IMR-90 (cell line): ENCODE measurements around the gene MPPED1. TPM values are rescaled to one million over a fixed set of nuclear protein-coding genes. Genes with fewer than 3 reads are reported as not detected.

ENCODE experiments used
- ATAC-seq: fragments of 200-7000 bp; cut with Tn5 transposase; 2 replicates; pipeline ENCODE4 v1.9.1; 2020; ENCODE audit warnings: low read depth, mild to moderate bottlenecking, moderate library complexity
- BruUV-seq: library from RNA; stranded (reverse); fragments of 400-500 nt; replicated peaks from 2 replicates; lab custom pipeline; 2021; lab: Mats Ljungman, UMichigan
- CTCF ChIA-PET: fragments of 300-600 bp; formaldehyde crosslinking; extraction: SDS; loops from one replicate; lab custom pipeline; 2021; ENCODE audit warnings: antibody characterized with exemption; lab: Yijun Ruan, JAX
- POLR2A ChIA-PET: fragments of 300-600 bp; sonication (Branson Sonifier 250); formaldehyde crosslinking; loops from one replicate; lab custom pipeline; 2022; ENCODE audit warnings: antibody characterized with exemption; ENCODE audit not compliant: unreplicated experiment; lab: Charles Lee
- DNase-seq: peaks from one replicate; pipeline ENCODE4 v3.0.0; 2013
- H2AFZ ChIP-seq: replicated peaks from 2 replicates; pipeline ENCODE3; 2013; ENCODE audit warnings: low read length, mild to moderate bottlenecking; ENCODE audit not compliant: poor library complexity
- H2AK5ac ChIP-seq: 2 replicates; pipeline ENCODE4 v1.6.1; 2013; ENCODE audit warnings: low read depth, low read length, inconsistent platforms
- H2AK9ac ChIP-seq: replicated peaks from 2 replicates; pipeline ENCODE3; 2013; ENCODE audit warnings: mild to moderate bottlenecking, low read depth, low read length, moderate library complexity; ENCODE audit not compliant: poor library complexity
- H2BK120ac ChIP-seq: 2 replicates; pipeline ENCODE4 v1.6.1; 2013; ENCODE audit warnings: low read depth, low read length, inconsistent platforms
- H2BK15ac ChIP-seq: 3 replicates; pipeline ENCODE4 v1.6.1; 2013; ENCODE audit warnings: low read depth, low read length, inconsistent platforms
- H2BK20ac ChIP-seq: 2 replicates; pipeline ENCODE4 v1.6.1; 2013; ENCODE audit warnings: low read depth, mild to moderate bottlenecking, inconsistent platforms, low read length, moderate library complexity
- H2BK5ac ChIP-seq: 2 replicates; pipeline ENCODE4 v1.6.1; 2013; ENCODE audit warnings: mild to moderate bottlenecking, low read depth, low read length, inconsistent platforms; ENCODE audit not compliant: poor library complexity, severe bottlenecking
- H3K14ac ChIP-seq: replicated peaks from 2 replicates; pipeline ENCODE4 v1.6.1; 2013; ENCODE audit warnings: low read depth, low read length, inconsistent platforms
- H3K18ac ChIP-seq: 2 replicates; pipeline ENCODE4 v1.6.1; 2013; ENCODE audit warnings: low read depth, low read length, control low read depth
- H3K23ac ChIP-seq: 2 replicates; pipeline ENCODE4 v1.6.1; 2013; ENCODE audit warnings: low read depth, low read length, inconsistent platforms
- H3K27ac ChIP-seq: 2 replicates; pipeline ENCODE4 v1.5.1; 2013; ENCODE audit warnings: mild to moderate bottlenecking, control low read depth, low read length; ENCODE audit not compliant: insufficient read depth
- H3K27me3 ChIP-seq: 2 replicates; pipeline ENCODE4 v1.6.1; 2013; ENCODE audit warnings: low read length; ENCODE audit not compliant: control insufficient read depth, insufficient read depth
- H3K36me3 ChIP-seq: 2 replicates; pipeline ENCODE4 v1.6.1; 2013; ENCODE audit warnings: low read length, mixed read lengths; ENCODE audit not compliant: control insufficient read depth, insufficient read depth
- H3K4ac ChIP-seq: 2 replicates; pipeline ENCODE4 v1.6.1; 2013; ENCODE audit warnings: low read depth, low read length, inconsistent platforms
- H3K4me1 ChIP-seq: 2 replicates; pipeline ENCODE4 v1.6.1; 2013; ENCODE audit warnings: low read length, mixed read lengths; ENCODE audit not compliant: control insufficient read depth, insufficient read depth
- H3K4me2 ChIP-seq: 2 replicates; pipeline ENCODE4 v1.6.1; 2013; ENCODE audit warnings: low read depth, mild to moderate bottlenecking, control low read depth, low read length, moderate library complexity
- H3K4me3 ChIP-seq: 2 replicates; pipeline ENCODE4 v1.5.1; 2013; ENCODE audit warnings: low read depth, mild to moderate bottlenecking, control low read depth, low read length, moderate library complexity; ENCODE audit not compliant: insufficient read depth
- H3K56ac ChIP-seq: 2 replicates; pipeline ENCODE4 v1.6.1; 2013; ENCODE audit warnings: low read length, inconsistent platforms; ENCODE audit not compliant: insufficient read depth; ENCODE audit errors: extremely low read depth
- H3K79me1 ChIP-seq, 2 experiments: 2 replicates each; pipeline ENCODE4 v1.6.1; 2013; ENCODE audit warnings: low read length in 2 of 2, inconsistent platforms in 1 of 2, low read depth in 1 of 2
- H3K9ac ChIP-seq: 2 replicates; pipeline ENCODE4 v1.6.1; 2013; ENCODE audit warnings: low read depth, low read length, control low read depth
- H3K9me1 ChIP-seq: 2 replicates; pipeline ENCODE4 v1.6.1; 2013; ENCODE audit warnings: low read length, inconsistent platforms; ENCODE audit not compliant: insufficient read depth
- H3K9me3 ChIP-seq: 2 replicates; pipeline ENCODE4 v1.6.1; 2013; ENCODE audit warnings: low read length; ENCODE audit not compliant: control insufficient read depth, insufficient read depth
- H4K20me1 ChIP-seq: 2 replicates; pipeline ENCODE4 v1.6.1; 2013; ENCODE audit warnings: low read length, inconsistent platforms; ENCODE audit not compliant: insufficient read depth
- H4K5ac ChIP-seq: 2 replicates; pipeline ENCODE4 v1.6.1; 2013; ENCODE audit warnings: mild to moderate bottlenecking, low read depth, low read length, control low read depth
- H4K8ac ChIP-seq, 2 experiments: 2 replicates each; pipeline ENCODE4 v1.6.1; 2013; ENCODE audit warnings: low read depth in 2 of 2, low read length in 2 of 2, control low read depth in 1 of 2, inconsistent platforms in 1 of 2
- H4K91ac ChIP-seq: 2 replicates; pipeline ENCODE4 v1.6.1; 2013; ENCODE audit warnings: low read depth, low read length, inconsistent platforms; ENCODE audit not compliant: insufficient read depth
- BHLHE40 ChIP-seq: fragments of 150-350 bp; IDR thresholded peaks from 2 replicates; pipeline ENCODE4 v1.6.1; 2016; ENCODE audit warnings: mild to moderate bottlenecking, low read depth, low read length
- CEBPB ChIP-seq: IDR thresholded peaks from 2 replicates; pipeline ENCODE4 v1.6.1; 2012; ENCODE audit warnings: low read depth, low read length, improper control_type of control experiment
- CHD1 ChIP-seq: IDR thresholded peaks from 2 replicates; pipeline ENCODE4 v1.6.1; 2012; ENCODE audit warnings: low read depth, low read length, improper control_type of control experiment
- CTCF ChIP-seq: conservative IDR thresholded peaks from 2 replicates; pipeline ENCODE4 v1.5.1; 2012; ENCODE audit warnings: mild to moderate bottlenecking, low read depth, low read length, improper control_type of control experiment
- ELK1 ChIP-seq: fragments of 150-350 bp; IDR thresholded peaks from 2 replicates; pipeline ENCODE4 v1.6.1; 2016; ENCODE audit warnings: low read depth, mild to moderate bottlenecking, low read length, moderate library complexity, borderline replicate concordance
- FOS ChIP-seq: fragments of 150-350 bp; IDR thresholded peaks from 2 replicates; pipeline ENCODE4 v1.6.1; 2016; ENCODE audit warnings: low read depth, low read length
- MAFK ChIP-seq: IDR thresholded peaks from 2 replicates; pipeline ENCODE4 v1.6.1; 2012; ENCODE audit warnings: low read depth, low read length, improper control_type of control experiment
- MAZ ChIP-seq: IDR thresholded peaks from 2 replicates; pipeline ENCODE4 v1.6.1; 2012; ENCODE audit warnings: low read depth, mild to moderate bottlenecking, low read length, improper control_type of control experiment, moderate library complexity, borderline replicate concordance
- MXI1 ChIP-seq: IDR thresholded peaks from 2 replicates; pipeline ENCODE4 v1.6.1; 2012; ENCODE audit warnings: low read depth, mild to moderate bottlenecking, low read length, moderate library complexity, borderline replicate concordance
- NFE2L2 ChIP-seq: fragments of 150-350 bp; IDR thresholded peaks from 2 replicates; pipeline ENCODE4 v1.6.1; 2016; ENCODE audit warnings: low read depth, mild to moderate bottlenecking, low read length
- POLR2A ChIP-seq: IDR thresholded peaks from 2 replicates; pipeline ENCODE4 v1.6.1; 2012; ENCODE audit warnings: mild to moderate bottlenecking, low read depth, low read length
- RAD21 ChIP-seq: IDR thresholded peaks from 2 replicates; pipeline ENCODE4 v1.6.1; 2012; ENCODE audit warnings: low read length, improper control_type of control experiment
- RCOR1 ChIP-seq: IDR thresholded peaks from 2 replicates; pipeline ENCODE4 v1.6.1; 2012; ENCODE audit warnings: mild to moderate bottlenecking, low read length, improper control_type of control experiment; ENCODE audit not compliant: insufficient replicate concordance
- RFX5 ChIP-seq: IDR thresholded peaks from 2 replicates; pipeline ENCODE4 v1.8.0; 2012; ENCODE audit warnings: low read depth, mild to moderate bottlenecking, low read length, moderate library complexity
- SMC3 ChIP-seq: fragments of 150-350 bp; IDR thresholded peaks from 2 replicates; pipeline ENCODE4 v1.6.1; 2016; ENCODE audit warnings: low read depth, mild to moderate bottlenecking, antibody characterized with exemption, low read length, moderate library complexity
- USF2 ChIP-seq: fragments of 150-350 bp; IDR thresholded peaks from 2 replicates; pipeline ENCODE4 v1.6.1; 2017; ENCODE audit warnings: mild to moderate bottlenecking, antibody characterized with exemption, low read length, low read depth
- WGBS, 2 experiments: methylation state at CpG; one replicate each; pipeline versions ENCODE4 v1.1.5 to v1.1.7; 2013; ENCODE audit warnings: missing lambda C conversion rate in 2 of 2; ENCODE audit not compliant: insufficient read length in 1 of 2; ENCODE audit errors: extremely low coverage in 2 of 2; 5-methylcytosine and 5-hydroxymethylcytosine counted together
- dilution Hi-C: fragments of 300-500 bp; cut with HindIII; formaldehyde crosslinking; loops from one replicate; pipeline ENCODE4 v1.14.3; 2018; ENCODE audit warnings: low sequenced_read_pairs; ENCODE audit not compliant: unreplicated experiment
- in situ Hi-C: fragments of 300-500 bp; cut with MboI; formaldehyde crosslinking; loops from 3 replicates; pipeline ENCODE4 v1.14.3; 2019; ENCODE audit warnings: low sequenced_read_pairs, inconsistent platforms, mixed read lengths
- intact Hi-C: fragments of 100-400 bp; cut with micrococcal nuclease; formaldehyde crosslinking; loops from 2 replicates; pipeline ENCODE4 v1.10.0; 2022
- polyA plus RNA-seq, 3 experiments: library from polyadenylated mRNA; depleted of rRNA; stranded (reverse); fragments of >200 nt; gene quantifications; 2 replicates each; pipeline ENCODE4 v1.2.3, GENCODE V29; 2012; ENCODE audit warnings: low replicate concordance in 1 of 3
- total RNA-seq: library from RNA; depleted of rRNA; stranded (reverse); fragments of >200 nt; gene quantifications from 2 replicates; pipeline ENCODE4 v1.2.3, GENCODE V29; 2012

Gene MPPED1
- total and polyA plus RNA-seq, 2 of the 4 experiments (the other 2 are of a cell fraction), result not detected

- H3K56ac ChIP-seq, result no peak overlapping the region
- H3K4ac ChIP-seq, result no peak overlapping the region
- ATAC-seq (no peak), DNase-seq (no peak)
- H2BK5ac ChIP-seq, result no peak overlapping the region
- H3K23ac ChIP-seq, result no peak overlapping the region
- no peak overlapping the region for H3K9ac ChIP-seq
- peak overlapping the region; percentile 21 for H2AFZ ChIP-seq
- H3K4me1 ChIP-seq, result no peaks in the 10 kb centered on the region
- H2BK15ac ChIP-seq, result no peak overlapping the region
- TF ChIP-seq RFX5 (no peak), ELK1 (no peak), RCOR1 (no peak), MAFK (no peak), CTCF (no peak), RAD21 (no peak), MAZ (no peak), NFE2L2 (no peak), USF2 (no peak), SMC3 (no peak), POLR2A (no peak), FOS (no peak), BHLHE40 (no peak), CHD1 (no peak), MXI1 (no peak), CEBPB (no peak)
- H3K79me1 ChIP-seq, result no peaks in the 10 kb centered on the region
- no peak overlapping the region for H3K27ac ChIP-seq
- no peak overlapping the region for H2AK9ac ChIP-seq
- H2BK120ac ChIP-seq, result no peak overlapping the region
- H3K14ac ChIP-seq, result no peak overlapping the region
- no peaks in the 10 kb centered on the region for H3K9me3 ChIP-seq
- intact Hi-C loops, result no loop called here
- H4K8ac ChIP-seq, result no peak overlapping the region
- no peak overlapping the region for H3K4me2 ChIP-seq
- H3K9me1 ChIP-seq, result no peaks in the 10 kb centered on the region
- dilution Hi-C loops, result no loop called here
- no peaks in the 10 kb centered on the region for H3K36me3 ChIP-seq
- ChIA-PET POLR2A (no interaction called here), CTCF (no interaction called here)
- no peak overlapping the region for H4K5ac ChIP-seq
- no peak overlapping the region for H4K91ac ChIP-seq
- H3K4me3 ChIP-seq, result no peak overlapping the region
- H3K18ac ChIP-seq, result no peak overlapping the region
- H4K20me1 ChIP-seq, result no peaks in the 10 kb centered on the region
- no TSS peak for BruUV-seq
- in situ Hi-C loops, result no loop called here
- no peak overlapping the region for H2BK20ac ChIP-seq
- H3K27me3 ChIP-seq, result no peaks in the 10 kb centered on the region
- 50% methylated on average over 2 of the region's 12 CpGs; no CpG with 5 or more reads in 1 of the 2 experiments for WGBS, 2 experiments
- no peak overlapping the region for H2AK5ac ChIP-seq
Measured at GRCh38 chr22:43528601-43529360, 117.0 kb downstream of the MPPED1 start.
